ENCODE data around the gene KRTAP10-10.
"Not testable (repeated sequence)": the region's sequence is repeated elsewhere in the genome, so short reads cannot be mapped to it uniquely, and the experiment has no call there.

KRTAP10-10 gene

GRCh38 chr21:44637018-44637850 lies at the start of gene KRTAP10-10:
KRTAP10-10 (plus strand) TSS chr21:44637356; CDS start chr21:44637418, 62 bp downstream.
- no peak for DNase-seq

- no peak for DNase-seq
Observed at GRCh38 chr21:44589094-44589493, 48.1 kb upstream of the KRTAP10-10 start.

GRCh38 chr21:44589586-44590305 lies 47.4 kb upstream of the KRTAP10-10 start:
- no peak for DNase-seq

- DNase-seq, result no peak
Observed at GRCh38 chr21:44590311-44590721, 46.8 kb upstream of the KRTAP10-10 start.

- DNase-seq, result not testable (repeated sequence)
Observed at GRCh38 chr21:44590897-44591800, 46.0 kb upstream of the KRTAP10-10 start.

- DNase-seq, result not testable (repeated sequence)
Observed at GRCh38 chr21:44591801-44592130, 45.4 kb upstream of the KRTAP10-10 start.

- DNase-seq, result no peak
Observed at GRCh38 chr21:44592446-44593311, 44.5 kb upstream of the KRTAP10-10 start, which contains the start of gene KRTAP10-6. KRTAP10-6 (minus strand) TSS chr21:44592505; CDS start chr21:44592484, 21 bp downstream.

GRCh38 chr21:44593598-44594405 lies 43.4 kb upstream of the KRTAP10-10 start:
- DNase-seq, result no peak

- no peak for DNase-seq
Observed at GRCh38 chr21:44594406-44594916, 42.7 kb upstream of the KRTAP10-10 start.

GRCh38 chr21:44595524-44595923 lies 41.6 kb upstream of the KRTAP10-10 start:
- DNase-seq, result no peak

GRCh38 chr21:44596068-44596725 lies 41.0 kb upstream of the KRTAP10-10 start:
- no peak for DNase-seq

- DNase-seq, result no peak
Observed at GRCh38 chr21:44598061-44598460, 39.1 kb upstream of the KRTAP10-10 start.

- no peak for DNase-seq
Observed at GRCh38 chr21:44599264-44600029, 37.7 kb upstream of the KRTAP10-10 start.

- DNase-seq, result not testable (repeated sequence)
Observed at GRCh38 chr21:44600118-44600978, 36.8 kb upstream of the KRTAP10-10 start, which contains the start of gene KRTAP10-7. KRTAP10-7 (plus strand) TSS chr21:44600597; CDS start chr21:44600622, 25 bp downstream.

GRCh38 chr21:44601091-44601490 lies 36.1 kb upstream of the KRTAP10-10 start:
- DNase-seq, result not testable (repeated sequence)

- DNase-seq, result no peak
Observed at GRCh38 chr21:44601596-44602462, 35.3 kb upstream of the KRTAP10-10 start.

GRCh38 chr21:44602463-44602850 lies 34.7 kb upstream of the KRTAP10-10 start:
- DNase-seq, result no peak
